ENCODE data around the gene CHD1.

The CHD1 gene

DNA sequence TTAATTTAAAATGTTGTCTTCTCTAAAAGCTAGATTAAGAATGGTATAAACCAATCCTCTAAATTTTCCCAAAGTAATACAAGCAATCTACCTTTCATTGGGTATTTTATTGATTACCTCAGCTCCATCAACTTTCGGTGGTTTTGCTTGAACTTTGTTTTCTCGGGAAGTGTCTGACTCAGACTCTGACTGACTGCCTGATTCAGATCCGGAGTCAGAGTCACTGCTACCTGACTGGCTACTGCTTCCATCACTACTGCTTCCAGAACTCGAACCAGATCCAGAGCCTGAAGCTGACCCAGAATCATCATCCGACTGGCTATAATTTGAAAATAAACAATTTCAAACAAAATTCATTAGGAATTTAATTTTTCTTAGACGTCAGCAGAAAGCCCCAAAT is 24.0 kb downstream of the CHD1 start:
- Histone ChIP-seq H3K4me2 (ENCODE audit: low read length) (no peak overlapping the region), H3K18ac (ENCODE audit: low read length) (no peak overlapping the region), H2BK5ac (ENCODE audit: low read length) (no peak overlapping the region), H3K23ac (ENCODE audit: low read length) (no peak overlapping the region), H2BK15ac (replicated peaks; ENCODE audit: low read depth) (no peak overlapping the region), H3K36me3 (ENCODE audit: control insufficient read depth, insufficient read depth, low read length) (peaks cover 2% of the 10 kb centered on the region), H4K8ac (ENCODE audit: low read depth, low read length) (no peak overlapping the region), H3K27ac (ENCODE audit: low read depth, low read length) (no peak overlapping the region), H3K79me2 (ENCODE audit: control insufficient read depth, insufficient read depth, low read length) (peaks cover 9% of the 10 kb centered on the region), H3K9ac (ENCODE audit: low read length) (no peak overlapping the region), H3K4me1 (ENCODE audit: control insufficient read depth, low read depth, low read length) (no peaks in the 10 kb centered on the region), H3K4me3 (ENCODE audit: low read length) (no peak overlapping the region), H3K4ac (ENCODE audit: low read depth, low read length) (no peak overlapping the region), H3K27me3 (ENCODE audit: insufficient read depth, low read length, poor library complexity) (no peaks in the 10 kb centered on the region), H2BK120ac (ENCODE audit: low read depth, low read length) (no peak overlapping the region), H4K5ac (ENCODE audit: low read length) (no peak overlapping the region), H3K56ac (ENCODE audit: low read length) (no peak overlapping the region), H3K79me1 (ENCODE audit: low read length) (peaks cover 3% of the 10 kb centered on the region), H2AK5ac (ENCODE audit: low read length) (no peak overlapping the region)
- no peak for DNase-seq
- WGBS (ENCODE audit: extremely low coverage, insufficient coverage, low lambda C conversion rate), result 100% methylated on average over 1 of the region's 6 CpGs

DNA sequence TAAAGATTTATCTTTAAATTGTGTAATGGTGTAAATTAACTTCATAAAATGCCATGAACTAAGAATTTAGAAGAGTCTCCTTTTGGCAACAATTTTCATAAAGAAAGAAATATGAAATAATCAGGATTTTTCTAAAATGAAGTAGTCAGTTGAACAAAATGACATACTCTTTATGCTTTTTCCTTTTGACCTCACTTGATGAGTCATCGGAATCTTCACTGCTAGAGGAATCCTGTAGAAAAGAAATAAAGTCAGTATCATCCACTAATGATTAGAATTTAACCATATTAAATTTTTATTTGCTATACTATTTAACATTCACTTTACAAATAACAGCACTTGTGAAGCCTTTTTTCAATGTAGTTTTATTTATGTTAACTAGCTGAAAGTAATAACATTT is 26.1 kb downstream of the CHD1 start:
- Histone ChIP-seq H3K56ac (ENCODE audit: low read length) (no peak overlapping the region), H3K36me3 (ENCODE audit: control insufficient read depth, insufficient read depth, low read length) (peaks cover 2% of the 10 kb centered on the region), H3K4me3 (ENCODE audit: low read length) (no peak overlapping the region), H2BK5ac (ENCODE audit: low read length) (no peak overlapping the region), H2AK5ac (ENCODE audit: low read length) (no peak overlapping the region), H4K5ac (ENCODE audit: low read length) (no peak overlapping the region), H2BK120ac (ENCODE audit: low read depth, low read length) (no peak overlapping the region), H3K79me2 (ENCODE audit: control insufficient read depth, insufficient read depth, low read length) (peaks cover 2% of the 10 kb centered on the region), H3K9ac (ENCODE audit: low read length) (no peak overlapping the region), H3K23ac (ENCODE audit: low read length) (no peak overlapping the region), H3K4ac (ENCODE audit: low read depth, low read length) (no peak overlapping the region), H3K27me3 (ENCODE audit: insufficient read depth, low read length, poor library complexity) (no peaks in the 10 kb centered on the region), H3K4me2 (ENCODE audit: low read length) (no peak overlapping the region), H3K18ac (ENCODE audit: low read length) (no peak overlapping the region), H3K79me1 (ENCODE audit: low read length) (peaks cover 3% of the 10 kb centered on the region), H2BK15ac (replicated peaks; ENCODE audit: low read depth) (no peak overlapping the region), H3K4me1 (ENCODE audit: control insufficient read depth, low read depth, low read length) (no peaks in the 10 kb centered on the region), H3K27ac (ENCODE audit: low read depth, low read length) (no peak overlapping the region), H4K8ac (ENCODE audit: low read depth, low read length) (no peak overlapping the region)
- WGBS (ENCODE audit: extremely low coverage, insufficient coverage, low lambda C conversion rate), result no CpG with 5 or more reads among the region's 1 CpG
- no peak for DNase-seq

GRCh38 chr5:98899456-98899855 is 29.4 kb downstream of the CHD1 start:
- H3K27ac ChIP-seq (ENCODE audit: low read depth, low read length), result no peak overlapping the region
- no peak overlapping the region for H3K4me2 ChIP-seq (ENCODE audit: low read length)
- H2BK120ac ChIP-seq (ENCODE audit: low read depth, low read length), result no peak overlapping the region
- H3K4me3 ChIP-seq (ENCODE audit: low read length), result no peak overlapping the region
- no peak overlapping the region for H3K18ac ChIP-seq (ENCODE audit: low read length)
- H3K56ac ChIP-seq (ENCODE audit: low read length), result no peak overlapping the region
- H2BK5ac ChIP-seq (ENCODE audit: low read length), result no peak overlapping the region
- no peak overlapping the region for H3K9ac ChIP-seq (ENCODE audit: low read length)
- DNase-seq, result no peak
- no peak overlapping the region for H3K4ac ChIP-seq (ENCODE audit: low read depth, low read length)
- no peaks in the 10 kb centered on the region for H3K79me2 ChIP-seq (ENCODE audit: control insufficient read depth, insufficient read depth, low read length)
- H4K8ac ChIP-seq (ENCODE audit: low read depth, low read length), result no peak overlapping the region
- no peaks in the 10 kb centered on the region for H3K27me3 ChIP-seq (ENCODE audit: insufficient read depth, low read length, poor library complexity)
- no peaks in the 10 kb centered on the region for H3K36me3 ChIP-seq (ENCODE audit: control insufficient read depth, insufficient read depth, low read length)
- no peak overlapping the region for H4K5ac ChIP-seq (ENCODE audit: low read length)
- no peak overlapping the region for H2BK15ac ChIP-seq (replicated peaks; ENCODE audit: low read depth)
- H3K23ac ChIP-seq (ENCODE audit: low read length), result no peak overlapping the region
- H2AK5ac ChIP-seq (ENCODE audit: low read length), result no peak overlapping the region
- H3K4me1 ChIP-seq (ENCODE audit: control insufficient read depth, low read depth, low read length), result no peaks in the 10 kb centered on the region
- peaks cover 2% of the 10 kb centered on the region for H3K79me1 ChIP-seq (ENCODE audit: low read length)

DNA sequence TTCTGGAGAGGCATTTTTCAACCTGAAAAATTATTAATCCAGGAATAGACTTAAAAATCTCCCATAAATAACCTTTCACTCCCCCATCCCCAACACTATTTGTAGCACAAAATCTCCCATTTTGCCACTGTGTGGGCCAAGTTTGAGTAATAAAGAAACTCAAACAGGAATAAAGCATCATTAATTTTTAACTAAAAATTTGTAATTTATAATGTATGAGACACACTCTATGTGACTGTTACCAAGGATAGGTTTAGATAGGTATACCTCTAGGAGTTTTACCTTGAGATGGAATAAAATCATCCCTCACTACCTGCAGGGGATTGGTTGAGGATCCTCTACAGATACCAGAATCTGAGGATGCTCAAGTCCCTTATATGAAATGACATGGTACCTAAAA is 30.1 kb downstream of the CHD1 start:
- Histone ChIP-seq H3K36me3 (ENCODE audit: control insufficient read depth, insufficient read depth, low read length) (no peaks in the 10 kb centered on the region), H3K9ac (ENCODE audit: low read length) (no peak overlapping the region)

GRCh38 chr5:98891591-98891990 is 37.2 kb downstream of the CHD1 start:
- Histone ChIP-seq H3K79me1 (ENCODE audit: low read length) (peaks cover 1% of the 10 kb centered on the region), H3K4me2 (ENCODE audit: low read length) (no peak overlapping the region), H3K4me1 (ENCODE audit: control insufficient read depth, low read depth, low read length) (no peaks in the 10 kb centered on the region), H3K27me3 (ENCODE audit: insufficient read depth, low read length, poor library complexity) (no peaks in the 10 kb centered on the region), H3K23ac (ENCODE audit: low read length) (no peak overlapping the region), H2BK5ac (ENCODE audit: low read length) (no peak overlapping the region), H2BK120ac (ENCODE audit: low read depth, low read length) (no peak overlapping the region), H3K56ac (ENCODE audit: low read length) (no peak overlapping the region), H2AK5ac (ENCODE audit: low read length) (no peak overlapping the region), H4K8ac (ENCODE audit: low read depth, low read length) (no peak overlapping the region), H3K79me2 (ENCODE audit: control insufficient read depth, insufficient read depth, low read length) (no peaks in the 10 kb centered on the region), H3K4me3 (ENCODE audit: low read length) (no peak overlapping the region), H4K5ac (ENCODE audit: low read length) (no peak overlapping the region), H3K18ac (ENCODE audit: low read length) (no peak overlapping the region), H3K36me3 (ENCODE audit: control insufficient read depth, insufficient read depth, low read length) (no peaks in the 10 kb centered on the region), H3K27ac (ENCODE audit: low read depth, low read length) (no peak overlapping the region), H3K9ac (ENCODE audit: low read length) (no peak overlapping the region), H3K4ac (ENCODE audit: low read depth, low read length) (no peak overlapping the region), H2BK15ac (replicated peaks; ENCODE audit: low read depth) (no peak overlapping the region)
- no CpG with 5 or more reads among the region's 1 CpG for WGBS (ENCODE audit: extremely low coverage, insufficient coverage, low lambda C conversion rate)
- no peak for DNase-seq

More for the DNA sequence above, 30.1 kb downstream of the CHD1 start:
- Histone ChIP-seq H4K5ac (ENCODE audit: low read length) (no peak overlapping the region), H3K4me2 (ENCODE audit: low read length) (no peak overlapping the region), H2BK5ac (ENCODE audit: low read length) (no peak overlapping the region), H3K79me1 (ENCODE audit: low read length) (no peaks in the 10 kb centered on the region), H3K4me1 (ENCODE audit: control insufficient read depth, low read depth, low read length) (no peaks in the 10 kb centered on the region), H3K27me3 (ENCODE audit: insufficient read depth, low read length, poor library complexity) (no peaks in the 10 kb centered on the region), H3K18ac (ENCODE audit: low read length) (no peak overlapping the region), H2BK120ac (ENCODE audit: low read depth, low read length) (no peak overlapping the region), H3K27ac (ENCODE audit: low read depth, low read length) (no peak overlapping the region), H4K8ac (ENCODE audit: low read depth, low read length) (no peak overlapping the region), H3K4me3 (ENCODE audit: low read length) (no peak overlapping the region), H2AK5ac (ENCODE audit: low read length) (no peak overlapping the region), H3K56ac (ENCODE audit: low read length) (no peak overlapping the region), H3K4ac (ENCODE audit: low read depth, low read length) (no peak overlapping the region), H3K23ac (ENCODE audit: low read length) (no peak overlapping the region), H2BK15ac (replicated peaks; ENCODE audit: low read depth) (no peak overlapping the region), H3K79me2 (ENCODE audit: control insufficient read depth, insufficient read depth, low read length) (no peaks in the 10 kb centered on the region)
- DNase-seq, result no peak

GRCh38 chr5:98880598-98880997 is 48.2 kb downstream of the CHD1 start:
- H3K18ac ChIP-seq (ENCODE audit: low read length), result no peak overlapping the region
- H3K27me3 ChIP-seq (ENCODE audit: insufficient read depth, low read length, poor library complexity), result no peaks in the 10 kb centered on the region
- no peak overlapping the region for H2AK5ac ChIP-seq (ENCODE audit: low read length)
- H3K79me2 ChIP-seq (ENCODE audit: control insufficient read depth, insufficient read depth, low read length), result no peaks in the 10 kb centered on the region
- H2BK120ac ChIP-seq (ENCODE audit: low read depth, low read length), result no peak overlapping the region
- H3K56ac ChIP-seq (ENCODE audit: low read length), result no peak overlapping the region
- no peaks in the 10 kb centered on the region for H3K4me1 ChIP-seq (ENCODE audit: control insufficient read depth, low read depth, low read length)
- no peak overlapping the region for H3K4me2 ChIP-seq (ENCODE audit: low read length)
- no peak overlapping the region for H2BK5ac ChIP-seq (ENCODE audit: low read length)
- H3K4ac ChIP-seq (ENCODE audit: low read depth, low read length), result no peak overlapping the region
- DNase-seq, result no peak
- no peak overlapping the region for H3K23ac ChIP-seq (ENCODE audit: low read length)
- H3K9ac ChIP-seq (ENCODE audit: low read length), result no peak overlapping the region
- no peak overlapping the region for H4K8ac ChIP-seq (ENCODE audit: low read depth, low read length)
- H4K5ac ChIP-seq (ENCODE audit: low read length), result no peak overlapping the region
- H3K36me3 ChIP-seq (ENCODE audit: control insufficient read depth, insufficient read depth, low read length), result peaks cover 1% of the 10 kb centered on the region
- no peak overlapping the region for H3K4me3 ChIP-seq (ENCODE audit: low read length)
- H2BK15ac ChIP-seq (replicated peaks; ENCODE audit: low read depth), result no peak overlapping the region
- H3K79me1 ChIP-seq (ENCODE audit: low read length), result no peaks in the 10 kb centered on the region
- H3K27ac ChIP-seq (ENCODE audit: low read depth, low read length), result no peak overlapping the region
